WTC11 (cell line): ENCODE data around the gene MREG. TPM values are rescaled to one million over a fixed set of nuclear protein-coding genes. Genes with fewer than 3 reads are reported as not detected.
"Not testable (repeated sequence)": the region's sequence is repeated elsewhere in the genome, so short reads cannot be mapped to it uniquely, and the experiment has no call there.

Experiments used
- ATAC-seq: fragments of 200-7000 bp; cut with Tn5 transposase; 2 replicates; pipeline ENCODE4 v1.10.0; 2021; ENCODE audit warnings: mild to moderate bottlenecking, moderate library complexity
- CTCF ChIA-PET: fragments of 300-600 bp; sonication (Branson Sonifier 250); formaldehyde crosslinking; loops from one replicate; lab custom pipeline; 2021; ENCODE audit warnings: antibody characterized with exemption; lab: Charles Lee
- POLR2A ChIA-PET: fragments of 350-600 bp; sonication (Branson Sonifier 250); formaldehyde crosslinking; loops from one replicate; lab custom pipeline; 2021; ENCODE audit warnings: antibody characterized with exemption; lab: Charles Lee
- DNase-seq: peaks from one replicate; pipeline ENCODE4 v3.0.0; 2021; ENCODE audit warnings: low spot score
- H3K27ac Mint-ChIP-seq: 2 replicates; pipeline ENCODE4 v1.8.0; 2021; ENCODE audit warnings: mixed read lengths
- H3K27me3 Mint-ChIP-seq: 2 replicates; pipeline ENCODE4 v1.8.0; 2021; ENCODE audit warnings: low read depth, mild to moderate bottlenecking, moderate library complexity, mixed read lengths
- H3K36me3 Mint-ChIP-seq: 2 replicates; pipeline ENCODE4 v1.8.0; 2021; ENCODE audit warnings: mixed read lengths
- H3K4me1 Mint-ChIP-seq: 2 replicates; pipeline ENCODE4 v1.8.0; 2022; ENCODE audit warnings: mixed read lengths
- H3K4me3 Mint-ChIP-seq: 2 replicates; pipeline ENCODE4 v1.8.0; 2021; ENCODE audit warnings: mild to moderate bottlenecking, moderate library complexity, mixed read lengths
- H3K9me3 Mint-ChIP-seq: 2 replicates; pipeline ENCODE4 v1.8.0; 2021; ENCODE audit warnings: mixed read lengths
- AFF4 ChIP-seq: sonication (generic); formaldehyde crosslinking; IDR thresholded peaks from 2 replicates; pipeline ENCODE4 v1.8.1; 2023; ENCODE audit warnings: mild to moderate bottlenecking, missing genetic modification reagents, borderline replicate concordance
- ESRRA ChIP-seq: sonication (generic); formaldehyde crosslinking; IDR thresholded peaks from 2 replicates; pipeline ENCODE4 v1.8.1; 2022; ENCODE audit warnings: mild to moderate bottlenecking, missing genetic modification reagents, borderline replicate concordance
- GRHL2 ChIP-seq: fragments of 250-450 bp; sonication (Bioruptor Pico); IDR thresholded peaks from 2 replicates; pipeline ENCODE4 v1.8.0; 2022; ENCODE audit warnings: mild to moderate bottlenecking, moderate library complexity; ENCODE audit not compliant: insufficient replicate concordance, severe bottlenecking
- GTF2I ChIP-seq: fragments of 250-450 bp; sonication (Bioruptor Pico); conservative IDR thresholded peaks from 2 replicates; pipeline ENCODE4 v1.4.0; 2021; ENCODE audit warnings: mild to moderate bottlenecking
- IRF1 ChIP-seq: sonication (generic); formaldehyde crosslinking; IDR thresholded peaks from 2 replicates; pipeline ENCODE4 v1.8.0; 2023; ENCODE audit warnings: missing genetic modification reagents
- MXD4 ChIP-seq: fragments of 250-450 bp; sonication (Bioruptor Pico); IDR thresholded peaks from 2 replicates; pipeline ENCODE4 v1.8.0; 2021; ENCODE audit warnings: mild to moderate bottlenecking, moderate library complexity, borderline replicate concordance
- NFYB ChIP-seq: sonication (generic); formaldehyde crosslinking; conservative IDR thresholded peaks from 2 replicates; pipeline ENCODE4 v1.8.0; 2022; ENCODE audit warnings: low read depth, missing genetic modification reagents
- OVOL2 ChIP-seq: fragments of 250-450 bp; sonication (Bioruptor Pico); IDR thresholded peaks from 2 replicates; pipeline ENCODE4 v1.9.0; 2021; ENCODE audit warnings: mild to moderate bottlenecking, borderline replicate concordance
- SOX15 ChIP-seq: fragments of 250-450 bp; sonication (Bioruptor Pico); IDR thresholded peaks from 2 replicates; pipeline ENCODE4 v1.9.0; 2021; ENCODE audit warnings: mild to moderate bottlenecking
- TEAD1 ChIP-seq: sonication (generic); formaldehyde crosslinking; IDR thresholded peaks from 2 replicates; pipeline ENCODE4 v1.8.0; 2022; ENCODE audit warnings: mild to moderate bottlenecking, missing genetic modification reagents
- ZMAT4 ChIP-seq: fragments of 250-450 bp; sonication (Bioruptor Pico); IDR thresholded peaks from 2 replicates; pipeline ENCODE4 v1.9.0; 2021; ENCODE audit warnings: mild to moderate bottlenecking
- ZNF121 ChIP-seq: sonication (generic); formaldehyde crosslinking; IDR thresholded peaks from 2 replicates; pipeline ENCODE4 v1.8.0; 2023; ENCODE audit warnings: missing genetic modification reagents
- ZNF396 ChIP-seq: fragments of 250-450 bp; sonication (Bioruptor Pico); IDR thresholded peaks from 2 replicates; pipeline ENCODE4 v1.8.0; 2021; ENCODE audit warnings: mild to moderate bottlenecking, moderate library complexity, borderline replicate concordance
- ZNF416 ChIP-seq: fragments of 250-450 bp; sonication (Bioruptor Pico); IDR thresholded peaks from 2 replicates; pipeline ENCODE4 v1.9.0; 2021; ENCODE audit warnings: mild to moderate bottlenecking, inconsistent platforms
- ZNF423 ChIP-seq: fragments of 250-450 bp; sonication (Bioruptor Pico); IDR thresholded peaks from 2 replicates; pipeline ENCODE4 v2.1.2; 2022; ENCODE audit warnings: mild to moderate bottlenecking, moderate library complexity
- total RNA-seq: library from RNA; stranded (reverse); gene quantifications from 3 replicates; pipeline ENCODE4 v1.2.3, GENCODE V29; 2021
- TF ChIP-seq, protein P1 (sequence below): sonication (generic); formaldehyde crosslinking; IDR thresholded peaks from 2 replicates; pipeline ENCODE4 v1.8.1; 2023; ENCODE audit warnings: mild to moderate bottlenecking, missing genetic modification reagents
- TF ChIP-seq, protein P2 (sequence below): sonication (generic); formaldehyde crosslinking; IDR thresholded peaks from 2 replicates; pipeline ENCODE4 v1.8.1; 2022; ENCODE audit warnings: mild to moderate bottlenecking, missing genetic modification reagents, moderate library complexity, borderline replicate concordance

Gene MREG
- total RNA-seq, 1 experiment from 2014 or later = 23.8 TPM

DNA sequence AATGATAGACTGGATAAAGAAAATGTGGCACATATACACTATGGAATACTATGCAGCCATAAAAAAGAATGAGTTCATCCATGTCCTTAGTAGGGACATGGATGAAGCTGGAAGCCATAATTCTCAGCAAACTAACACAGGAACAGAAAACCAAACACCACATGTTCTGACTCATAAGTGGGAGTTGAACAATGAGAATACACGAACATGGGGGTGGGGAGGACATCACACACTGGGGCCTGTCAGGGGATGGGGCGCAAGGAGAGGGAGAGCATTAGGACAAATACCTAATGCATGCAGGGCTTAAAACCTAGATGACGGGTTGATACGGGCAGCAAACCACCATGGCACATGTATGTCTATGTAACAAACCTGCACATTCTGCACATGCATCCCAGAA is 42.5 kb downstream of the MREG start:
- ATAC-seq, H3K27me3 Mint-ChIP-seq, H3K4me3 Mint-ChIP-seq, DNase-seq, POLR2A ChIA-PET, H3K27ac Mint-ChIP-seq: not testable (repeated sequence)
- peaks cover 25% of the 10 kb centered on the region for H3K36me3 Mint-ChIP-seq
- H3K9me3 Mint-ChIP-seq = peaks cover 20% of the 10 kb centered on the region
- CTCF ChIA-PET = interaction anchor here (1.0 kb wide), 1 partner anchor 21 kb away, joined by 3 read pairs; no protein-coding TSS in a partner anchor
- peaks cover 29% of the 10 kb centered on the region for H3K4me1 Mint-ChIP-seq

DNA sequence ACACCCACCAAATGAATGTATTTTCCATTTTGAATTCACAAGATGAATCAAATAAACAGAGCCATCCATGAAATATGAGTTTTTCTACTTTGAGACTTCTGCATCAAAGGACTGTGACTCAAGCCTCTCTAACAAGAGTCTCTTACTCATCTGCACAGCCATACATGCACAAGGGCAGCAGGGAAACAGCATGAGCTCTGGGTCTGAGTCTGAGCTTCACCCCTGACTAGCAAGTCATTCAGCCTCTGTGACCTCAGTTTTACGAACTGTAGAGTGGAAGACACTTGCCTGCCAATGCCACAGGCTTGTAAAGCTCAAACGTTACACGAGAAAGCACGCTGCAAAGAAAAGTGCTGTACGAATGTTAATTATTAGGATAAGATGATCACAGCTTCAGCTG is 42.9 kb downstream of the MREG start:
- no peak overlapping the region for H3K27ac Mint-ChIP-seq
- peaks cover 20% of the 10 kb centered on the region for H3K9me3 Mint-ChIP-seq
- H3K27me3 Mint-ChIP-seq = no peaks in the 10 kb centered on the region
- TF ChIP-seq IRF1 (CRISPR knock-in tag) (no peak), OVOL2 (CRISPR knock-in tag) (no peak), AFF4 (CRISPR knock-in tag) (no peak), SOX15 (CRISPR knock-in tag) (no peak), ZNF423 (CRISPR knock-in tag) (no peak), TEAD1 (no peak), MXD4 (no peak), ZMAT4 (CRISPR knock-in tag) (no peak), ZNF396 (CRISPR knock-in tag) (no peak), ZNF121 (CRISPR knock-in tag) (no peak), ZNF416 (CRISPR knock-in tag) (no peak), GTF2I (CRISPR knock-in tag) (no peak), ESRRA (CRISPR knock-in tag) (no peak)
- TF ChIP-seq, protein P1, sequence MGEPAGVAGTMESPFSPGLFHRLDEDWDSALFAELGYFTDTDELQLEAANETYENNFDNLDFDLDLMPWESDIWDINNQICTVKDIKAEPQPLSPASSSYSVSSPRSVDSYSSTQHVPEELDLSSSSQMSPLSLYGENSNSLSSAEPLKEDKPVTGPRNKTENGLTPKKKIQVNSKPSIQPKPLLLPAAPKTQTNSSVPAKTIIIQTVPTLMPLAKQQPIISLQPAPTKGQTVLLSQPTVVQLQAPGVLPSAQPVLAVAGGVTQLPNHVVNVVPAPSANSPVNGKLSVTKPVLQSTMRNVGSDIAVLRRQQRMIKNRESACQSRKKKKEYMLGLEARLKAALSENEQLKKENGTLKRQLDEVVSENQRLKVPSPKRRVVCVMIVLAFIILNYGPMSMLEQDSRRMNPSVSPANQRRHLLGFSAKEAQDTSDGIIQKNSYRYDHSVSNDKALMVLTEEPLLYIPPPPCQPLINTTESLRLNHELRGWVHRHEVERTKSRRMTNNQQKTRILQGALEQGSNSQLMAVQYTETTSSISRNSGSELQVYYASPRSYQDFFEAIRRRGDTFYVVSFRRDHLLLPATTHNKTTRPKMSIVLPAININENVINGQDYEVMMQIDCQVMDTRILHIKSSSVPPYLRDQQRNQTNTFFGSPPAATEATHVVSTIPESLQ (CRISPR knock-in tag) = no peak
- peaks cover 25% of the 10 kb centered on the region for H3K36me3 Mint-ChIP-seq
- ATAC-seq (no peak), DNase-seq (no peak)
- CTCF ChIA-PET = no interaction called here
- peaks cover 32% of the 10 kb centered on the region for H3K4me1 Mint-ChIP-seq
- POLR2A ChIA-PET = no interaction called here
- H3K4me3 Mint-ChIP-seq = no peak overlapping the region

- Mint-ChIP-seq H3K4me1 (peaks cover 21% of the 10 kb centered on the region), H3K27me3 (no peaks in the 10 kb centered on the region), H3K4me3 (no peak overlapping the region), H3K36me3 (peaks cover 25% of the 10 kb centered on the region), H3K27ac (no peak overlapping the region), H3K9me3 (peaks cover 20% of the 10 kb centered on the region)
- no peak for TF ChIP-seq GRHL2 (CRISPR knock-in tag)
- TF ChIP-seq, protein P2, sequence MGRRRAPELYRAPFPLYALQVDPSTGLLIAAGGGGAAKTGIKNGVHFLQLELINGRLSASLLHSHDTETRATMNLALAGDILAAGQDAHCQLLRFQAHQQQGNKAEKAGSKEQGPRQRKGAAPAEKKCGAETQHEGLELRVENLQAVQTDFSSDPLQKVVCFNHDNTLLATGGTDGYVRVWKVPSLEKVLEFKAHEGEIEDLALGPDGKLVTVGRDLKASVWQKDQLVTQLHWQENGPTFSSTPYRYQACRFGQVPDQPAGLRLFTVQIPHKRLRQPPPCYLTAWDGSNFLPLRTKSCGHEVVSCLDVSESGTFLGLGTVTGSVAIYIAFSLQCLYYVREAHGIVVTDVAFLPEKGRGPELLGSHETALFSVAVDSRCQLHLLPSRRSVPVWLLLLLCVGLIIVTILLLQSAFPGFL (CRISPR knock-in tag) = no peak
- TF ChIP-seq NFYB (CRISPR knock-in tag) = no peak
- ChIA-PET POLR2A (no interaction called here), CTCF (interaction anchor here (1.3 kb wide), 1 partner anchor 65 kb away, joined by 4 read pairs; no protein-coding TSS in a partner anchor)
- no peak for DNase-seq
- no peak for ATAC-seq
Measured at GRCh38 chr2:215969131-215969841, 44.1 kb downstream of the MREG start.
